GM19035 (cell line): ENCODE results near the gene GJD2.

Source experiments
- ATAC-seq: cut with Tn5 transposase; IDR thresholded peaks from one replicate; pipeline ENCODE4 v1.9.1; 2021; ENCODE audit not compliant: unreplicated experiment

Gene GJD2

GRCh38 chr15:34773917-34774316, 19.1 kb upstream of the GJD2 start:
- ATAC-seq: no peak

DNA sequence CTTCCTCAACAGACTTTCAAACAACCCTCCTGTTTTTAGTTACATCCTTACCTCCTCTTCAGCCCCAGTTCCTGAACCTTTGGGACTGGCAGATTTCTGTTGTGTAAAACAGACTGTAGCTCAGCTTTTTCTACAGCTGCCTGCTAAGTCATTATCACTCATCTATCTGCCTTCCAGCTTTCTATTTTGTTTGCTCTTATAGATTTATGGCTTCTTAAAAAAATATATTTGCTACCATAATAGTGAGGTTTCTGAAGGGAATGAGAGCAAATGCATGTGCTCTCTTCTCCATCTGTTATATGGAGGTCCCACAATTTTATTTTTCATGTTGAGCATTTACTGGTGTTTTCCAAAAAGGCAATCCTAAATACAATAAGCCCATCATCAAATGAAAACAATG, 18.2 kb upstream of the GJD2 start:
- ATAC-seq: no peak

DNA sequence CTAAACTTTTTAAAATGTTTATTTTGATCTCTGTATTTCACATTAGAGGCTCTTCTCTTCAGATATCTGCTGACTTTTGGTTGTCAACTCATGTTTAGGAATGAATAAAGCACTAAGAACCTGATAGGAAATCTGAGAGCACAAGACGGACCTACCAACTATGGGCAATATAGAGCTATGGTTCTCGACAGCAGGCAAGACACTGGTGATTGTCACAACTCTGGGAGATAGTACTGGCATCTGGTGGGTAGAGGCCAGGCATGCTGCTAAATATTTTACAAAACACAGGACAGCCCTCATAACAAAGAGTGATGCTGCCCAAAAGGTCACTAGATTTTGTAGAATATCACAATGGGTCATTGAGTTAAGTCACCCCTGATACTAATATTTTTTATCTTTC, 17.5 kb upstream of the GJD2 start:
- ATAC-seq: no peak

- no peak for ATAC-seq
Observed at GRCh38 chr15:34769711-34770110, 14.9 kb upstream of the GJD2 start.

- no peak for ATAC-seq
Observed at GRCh38 chr15:34768530-34768929, 13.7 kb upstream of the GJD2 start.

- ATAC-seq: no peak
Observed at GRCh38 chr15:34765741-34766140, 10.9 kb upstream of the GJD2 start.

- no peak for ATAC-seq
Observed at GRCh38 chr15:34760909-34761308, 6.1 kb upstream of the GJD2 start.

DNA sequence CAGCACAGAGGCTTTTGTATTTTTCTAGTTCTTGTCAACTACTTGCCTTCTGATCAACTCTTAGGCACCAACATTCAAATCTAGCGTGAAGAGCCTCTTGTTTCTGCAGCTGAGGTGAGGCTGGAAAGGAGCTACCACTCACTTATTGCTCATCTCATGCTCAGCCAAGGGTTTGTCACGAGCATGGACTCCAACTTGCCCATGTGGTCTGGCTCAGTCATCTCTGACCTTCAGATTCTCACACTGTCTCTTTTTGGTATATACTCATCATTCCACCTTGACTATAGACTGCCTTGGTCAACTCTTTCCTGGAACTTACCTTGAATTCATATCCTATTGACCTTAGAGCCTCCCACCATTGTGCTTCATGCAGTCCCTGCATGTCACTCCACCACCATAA, 5.2 kb upstream of the GJD2 start:
- no peak for ATAC-seq

DNA sequence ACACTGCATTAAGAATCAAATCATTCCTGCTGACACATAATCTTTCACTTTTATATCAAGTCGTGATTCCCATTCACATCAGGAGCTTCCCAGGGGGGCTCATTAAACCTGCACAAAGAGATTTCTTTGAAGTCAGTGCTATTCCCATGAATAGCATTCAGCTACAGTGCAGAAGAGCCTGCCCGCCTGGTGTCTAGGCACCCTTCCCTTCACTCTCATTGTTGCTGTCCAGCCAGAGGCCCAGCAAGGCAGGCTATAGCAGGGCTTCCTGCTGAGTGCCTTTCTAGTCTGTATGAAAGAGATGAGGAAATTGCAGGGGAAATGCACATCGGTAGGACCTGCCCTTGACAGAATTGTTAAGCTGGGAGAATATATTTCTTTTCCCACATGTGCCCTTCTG, 4.5 kb upstream of the GJD2 start:
- ATAC-seq: no peak

DNA sequence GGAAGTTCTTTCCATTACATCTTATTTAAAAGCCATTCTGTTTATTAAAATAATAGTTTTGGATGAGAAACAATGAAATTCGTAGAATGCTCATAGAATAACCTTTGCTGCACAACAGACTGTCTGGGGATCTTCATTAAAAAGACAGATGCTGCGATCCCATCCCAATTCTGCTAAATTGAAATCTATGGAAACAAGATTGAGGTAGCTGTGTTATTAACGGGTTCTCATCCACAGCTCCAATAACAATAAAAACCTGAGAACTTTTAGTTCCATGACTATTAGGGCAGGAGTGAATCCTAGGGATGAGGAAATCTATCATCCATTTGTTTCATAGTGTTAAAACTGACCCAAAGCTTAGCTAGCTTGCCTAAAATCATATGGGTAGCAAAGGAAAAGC, 2.5 kb upstream of the GJD2 start:
- ATAC-seq: no peak

- ATAC-seq: no peak
Observed at GRCh38 chr15:34755419-34755773, 598 bp upstream of the GJD2 start.

DNA sequence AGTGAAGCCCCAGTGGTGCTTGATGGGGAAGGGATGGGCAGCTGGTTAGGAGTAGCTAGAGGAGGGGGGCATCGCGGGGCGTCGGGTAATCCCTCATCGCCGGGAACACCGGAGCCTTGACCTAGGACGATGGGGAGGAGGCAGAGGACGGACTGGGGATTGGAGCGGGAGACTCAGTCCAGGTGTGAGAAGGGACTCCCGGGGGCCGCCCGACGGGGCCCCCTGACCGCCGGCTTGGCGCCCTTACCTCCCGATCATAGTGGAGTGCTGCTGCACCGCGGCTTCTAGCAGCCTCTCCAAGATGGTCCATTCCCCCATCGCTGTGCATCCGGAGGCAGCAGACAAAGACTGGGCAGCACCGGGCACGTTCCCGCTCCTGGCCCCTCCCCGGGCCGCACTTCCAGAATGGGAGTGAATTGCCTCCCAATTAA, 612 bp downstream of the GJD2 start:
- no peak for ATAC-seq

DNA sequence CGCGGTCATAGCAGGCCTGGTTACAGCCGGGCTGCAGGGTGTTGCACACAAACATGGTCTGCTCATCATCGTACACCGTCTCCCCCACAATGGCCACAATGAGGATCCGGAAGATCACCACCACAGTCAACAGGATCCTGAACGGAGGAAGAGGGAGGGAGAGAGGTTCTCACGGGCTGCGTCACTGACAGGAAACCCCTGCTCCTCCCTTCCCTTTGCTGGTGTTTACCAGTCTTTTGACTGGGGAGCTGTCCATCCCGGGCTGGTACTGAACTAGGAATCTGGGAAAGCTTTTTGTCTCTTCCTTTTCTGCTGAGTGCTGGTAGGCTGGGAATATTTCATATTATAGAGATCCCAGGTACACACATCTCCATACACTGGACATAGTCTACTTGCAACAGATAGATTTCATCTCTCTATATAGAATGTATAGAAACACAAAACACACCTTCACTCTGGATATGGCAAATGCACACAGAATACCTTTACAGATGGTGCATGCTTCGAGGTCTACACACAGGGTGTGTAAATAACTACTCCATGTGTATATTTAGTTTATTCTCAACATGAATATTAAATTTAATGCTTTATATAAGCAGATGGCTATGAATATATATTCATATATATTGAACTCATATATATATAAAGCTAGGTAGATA, 1.4 kb downstream of the GJD2 start:
- ATAC-seq: no peak

DNA sequence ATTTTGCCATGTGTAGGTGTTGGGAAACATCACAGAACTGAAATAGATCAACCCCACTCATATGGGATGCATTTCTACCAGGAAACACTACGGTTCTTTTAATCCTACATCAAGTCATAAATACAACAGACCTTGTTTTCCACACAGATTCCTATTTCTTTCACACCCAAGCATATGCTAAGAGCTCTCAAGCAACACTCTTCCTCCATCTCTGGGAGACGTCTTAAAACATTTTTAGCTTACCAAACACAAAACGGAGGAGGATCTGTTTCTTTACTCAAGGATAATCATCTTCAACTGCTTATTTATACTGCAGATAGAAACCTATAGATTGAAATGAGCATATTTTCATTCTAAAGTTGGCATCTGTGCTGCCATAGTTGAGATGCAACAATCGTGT, 5.1 kb downstream of the GJD2 start:
- no peak for ATAC-seq

DNA sequence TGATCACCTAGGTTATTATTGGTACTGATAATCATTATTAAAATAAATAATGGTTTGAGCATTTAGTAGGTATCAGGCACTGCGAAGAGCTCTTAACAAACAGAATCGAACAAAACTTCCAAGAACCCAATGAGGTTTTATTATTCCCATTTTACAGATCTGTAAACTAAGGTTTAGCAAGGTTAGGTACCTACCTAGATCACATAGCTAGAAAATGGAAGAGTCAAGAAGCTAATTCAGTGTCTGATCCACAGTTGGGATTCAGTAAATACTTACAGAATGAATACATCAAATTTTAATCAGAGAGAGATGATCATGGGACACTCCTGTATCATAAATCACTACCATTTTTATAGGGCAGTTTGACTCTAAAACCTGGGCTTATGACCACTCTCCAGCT, 15.5 kb downstream of the GJD2 start:
- ATAC-seq: no peak

GRCh38 chr15:34738002-34738401, 16.8 kb downstream of the GJD2 start:
- ATAC-seq: no peak

- ATAC-seq: no peak
Observed at GRCh38 chr15:34737477-34737876, 17.3 kb downstream of the GJD2 start.

- ATAC-seq: no peak
Observed at GRCh38 chr15:34734303-34734702, 20.5 kb downstream of the GJD2 start.

DNA sequence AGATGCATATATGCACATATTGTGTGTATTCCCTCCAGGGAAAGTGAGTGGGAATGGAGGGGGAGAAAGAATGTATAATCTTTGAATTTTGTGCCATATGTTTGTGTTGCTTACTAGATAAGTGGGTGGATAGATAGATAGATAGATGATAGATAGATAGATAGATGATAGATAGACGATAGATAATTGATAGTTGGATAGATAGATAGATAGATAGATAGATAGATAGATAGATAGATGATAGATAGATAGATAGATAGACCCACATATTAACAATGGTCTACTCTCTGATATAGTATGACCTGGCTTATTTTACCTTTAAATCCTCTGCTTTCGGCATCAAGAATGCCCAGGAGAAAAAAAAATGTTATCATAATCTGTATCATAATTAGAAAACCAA, 21.2 kb downstream of the GJD2 start:
- no peak for ATAC-seq

DNA sequence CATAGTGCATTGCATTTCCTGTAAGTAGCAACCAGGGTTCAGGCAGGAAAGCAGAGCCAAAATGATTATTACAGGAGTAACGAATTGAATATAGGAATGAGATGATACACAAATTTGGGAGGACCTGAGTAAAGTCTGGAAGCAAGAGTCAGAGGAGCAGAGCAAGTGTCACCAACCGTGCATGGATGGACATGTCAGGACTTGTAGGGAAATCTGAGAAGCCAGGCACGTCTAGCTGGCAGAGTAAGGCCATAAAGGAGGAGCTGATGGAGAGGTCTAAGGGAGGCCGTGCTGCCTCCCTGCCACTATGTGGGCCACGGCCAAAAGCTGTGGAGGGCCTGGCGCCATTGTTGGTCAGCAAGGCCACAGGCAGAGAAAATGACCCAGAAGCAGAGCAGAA, 22.4 kb downstream of the GJD2 start:
- no peak for ATAC-seq

GRCh38 chr15:34730701-34731100, 24.1 kb downstream of the GJD2 start:
- ATAC-seq: no peak

GRCh38 chr15:34729886-34730285, 24.9 kb downstream of the GJD2 start:
- no peak for ATAC-seq

GRCh38 chr15:34729056-34729455, 25.7 kb downstream of the GJD2 start:
- no peak for ATAC-seq
